ENCODE data around the gene EGLN2.
A peak's percentile ranks its signal among the peaks of the same experiment; 100 is the strongest.
"Not testable (repeated sequence)": the region's sequence is repeated elsewhere in the genome, so short reads cannot be mapped to it uniquely, and the experiment has no call there.

EGLN2 gene

GRCh38 chr19:40802300-40803169 is 3.5 kb downstream of the EGLN2 start:
- no peak for FAIRE-seq

GRCh38 chr19:40803170-40803856 is 4.3 kb downstream of the EGLN2 start:
- no peak for FAIRE-seq

- FAIRE-seq, result no peak
These were observed 5.1 kb downstream of the EGLN2 start for GRCh38 chr19:40803857-40804782.

DNA sequence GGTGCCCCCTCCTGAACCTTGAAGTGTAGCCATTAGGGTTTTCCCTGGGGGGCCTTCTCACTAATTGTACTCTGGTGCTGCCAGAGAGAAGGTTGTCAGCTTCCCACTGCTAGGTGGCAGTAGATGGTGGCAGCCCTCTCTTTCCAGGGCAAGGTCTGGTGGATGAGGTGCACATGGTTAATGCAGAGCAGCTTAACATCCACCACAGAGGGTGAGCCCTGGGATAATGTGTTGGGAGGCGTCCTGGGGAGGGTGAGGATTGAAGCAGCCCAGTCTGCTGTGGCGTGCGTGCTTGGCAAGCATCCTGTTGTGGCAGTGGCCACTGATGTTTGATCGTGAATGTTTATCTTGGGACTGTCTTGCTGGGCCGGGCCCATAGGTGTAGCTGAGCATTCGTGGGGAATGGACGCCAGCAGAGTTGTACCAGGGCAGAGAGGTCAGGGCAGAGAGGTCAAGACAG is 5.8 kb downstream of the EGLN2 start:
- no peak for FAIRE-seq

DNA sequence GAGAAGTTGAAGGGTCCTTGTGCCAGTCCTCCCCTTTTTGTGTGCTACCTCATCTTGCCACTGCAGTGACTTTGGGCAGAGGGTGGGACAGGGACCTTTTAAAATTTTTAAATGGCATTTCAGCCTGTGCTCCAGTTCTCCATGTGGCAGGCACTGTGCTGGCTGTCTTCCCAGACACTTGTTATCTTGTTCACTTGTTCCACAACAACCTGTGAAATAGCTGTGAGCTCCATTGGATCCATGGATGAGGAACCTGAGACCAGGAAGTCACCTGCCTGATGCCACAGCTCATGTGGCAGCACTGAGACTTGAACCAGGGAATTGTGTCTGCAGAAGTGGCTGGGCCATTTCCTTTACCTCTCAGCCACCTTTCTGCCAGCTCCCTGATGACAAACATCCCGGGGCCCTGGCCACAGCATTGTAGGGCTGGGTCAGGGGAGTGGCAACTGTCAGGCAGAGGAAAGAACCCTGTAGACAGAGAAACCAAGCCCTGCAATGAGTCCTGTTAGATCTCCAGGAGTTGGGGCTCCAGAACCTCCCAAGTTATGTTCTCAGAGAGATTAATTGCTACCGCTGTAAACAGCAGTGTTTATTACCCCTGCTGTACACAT is 6.4 kb downstream of the EGLN2 start:
- FAIRE-seq, result no peak

DNA sequence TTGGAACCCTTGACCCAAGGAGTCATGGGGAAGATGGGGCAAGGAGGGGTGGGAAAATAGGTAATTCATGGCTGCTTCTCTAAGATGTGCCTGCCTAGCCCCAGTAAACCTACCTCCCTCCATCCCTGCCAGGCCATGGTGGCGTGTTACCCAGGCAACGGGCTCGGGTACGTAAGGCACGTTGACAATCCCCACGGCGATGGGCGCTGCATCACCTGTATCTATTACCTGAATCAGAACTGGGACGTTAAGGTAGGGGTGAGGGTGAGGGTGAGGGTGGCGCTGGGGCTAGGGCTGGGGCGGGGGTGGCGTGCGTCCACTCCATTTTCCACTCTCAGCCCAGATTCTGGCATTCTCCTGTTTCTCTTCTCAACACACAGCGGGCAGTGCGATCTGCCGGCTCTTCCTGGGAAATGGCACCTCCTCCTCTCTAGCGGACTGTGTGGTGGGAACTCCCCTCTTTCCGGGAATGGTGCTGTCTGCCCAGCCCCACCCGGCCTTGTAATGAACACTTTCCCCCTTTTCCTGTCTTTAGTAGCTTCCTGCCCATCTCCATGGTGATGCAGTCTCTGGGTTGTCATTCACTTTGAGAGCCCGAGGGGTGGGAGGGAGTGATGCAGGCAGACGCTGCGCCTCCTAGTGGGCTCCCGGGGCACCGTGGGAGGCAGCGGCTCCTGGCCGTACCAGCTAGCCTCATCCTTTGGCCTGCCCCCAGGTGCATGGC is 7.6 kb downstream of the EGLN2 start:
- FAIRE-seq, result peak; percentile 30

GRCh38 chr19:40807147-40808020 is 8.4 kb downstream of the EGLN2 start:
- no peak for FAIRE-seq

- no peak for FAIRE-seq
These were observed 9.0 kb downstream of the EGLN2 start for GRCh38 chr19:40808021-40808325.

DNA sequence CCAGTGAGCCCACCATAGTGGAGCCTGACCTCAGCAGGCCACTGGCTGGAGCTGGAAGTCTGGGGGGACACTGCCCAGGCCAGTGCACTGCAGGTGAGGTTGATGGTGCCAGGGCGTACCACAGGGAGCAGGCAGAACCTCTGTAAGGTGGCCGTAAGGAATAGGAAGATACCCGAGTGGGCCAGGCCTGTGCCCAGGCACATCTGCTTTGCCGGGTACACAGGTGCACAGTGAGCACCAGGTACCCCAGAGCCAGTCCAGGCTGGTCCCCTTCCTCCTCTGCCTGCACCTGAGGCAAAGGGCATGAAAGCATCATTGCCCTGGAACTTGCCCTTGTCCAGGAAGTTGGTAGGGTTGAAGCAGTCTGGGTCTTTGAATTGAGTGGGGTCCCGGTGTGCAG is 9.5 kb downstream of the EGLN2 start:
- no peak for FAIRE-seq

DNA sequence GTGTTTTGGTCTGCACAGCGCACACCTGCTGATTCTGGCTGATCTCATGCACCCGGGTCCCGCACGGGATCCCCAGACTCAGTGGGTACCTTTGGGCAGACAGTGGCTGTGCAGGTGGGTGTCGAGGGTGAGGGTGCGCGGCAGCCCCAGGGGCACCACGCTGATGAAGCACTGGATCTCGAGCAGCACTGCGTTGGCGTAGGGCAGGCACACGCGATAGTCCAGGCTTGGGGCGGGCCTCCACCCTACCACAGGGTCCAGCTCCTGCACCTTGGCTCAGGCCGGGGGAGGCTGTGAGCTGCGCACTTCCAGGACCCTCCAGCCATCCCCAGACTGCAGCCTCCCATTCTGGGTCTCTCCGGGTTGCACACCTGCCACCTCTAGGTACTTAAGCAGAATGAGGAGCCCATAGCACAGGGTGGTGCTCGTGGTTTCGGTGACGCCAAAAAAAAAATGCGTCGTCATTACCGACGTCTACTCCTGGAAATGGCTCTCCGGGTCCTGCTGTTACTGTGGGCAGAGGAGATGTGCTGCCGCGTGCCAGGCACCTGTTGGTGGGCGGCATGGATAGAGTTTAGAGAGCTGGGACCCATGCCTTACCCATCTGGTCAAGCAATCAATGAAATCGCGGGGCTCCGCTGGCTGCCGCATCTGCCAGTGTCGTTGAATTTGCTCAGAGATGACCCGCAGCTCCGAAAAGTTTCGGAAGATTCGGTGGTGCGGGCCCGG is 10.5 kb downstream of the EGLN2 start:
- no peak for FAIRE-seq

DNA sequence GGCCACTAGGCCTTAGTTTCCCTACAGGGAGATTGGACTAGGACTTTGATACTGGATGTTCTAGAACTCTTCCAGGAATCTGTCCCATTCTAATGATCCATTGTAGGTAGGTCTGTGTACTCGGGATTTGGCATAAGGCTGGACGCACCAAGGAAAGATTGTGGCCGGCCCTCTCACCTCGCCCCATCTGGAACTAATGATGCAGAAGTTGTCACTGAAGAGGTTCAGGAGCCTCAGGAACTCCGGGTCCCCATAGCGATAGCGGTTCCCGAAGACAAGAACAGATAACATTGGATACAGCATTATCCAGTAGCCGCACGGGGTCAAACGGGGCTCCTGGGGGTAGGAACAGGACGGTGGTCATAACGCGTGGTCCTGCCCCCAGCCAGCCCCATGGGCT is 11.2 kb downstream of the EGLN2 start:
- FAIRE-seq, result no peak

DNA sequence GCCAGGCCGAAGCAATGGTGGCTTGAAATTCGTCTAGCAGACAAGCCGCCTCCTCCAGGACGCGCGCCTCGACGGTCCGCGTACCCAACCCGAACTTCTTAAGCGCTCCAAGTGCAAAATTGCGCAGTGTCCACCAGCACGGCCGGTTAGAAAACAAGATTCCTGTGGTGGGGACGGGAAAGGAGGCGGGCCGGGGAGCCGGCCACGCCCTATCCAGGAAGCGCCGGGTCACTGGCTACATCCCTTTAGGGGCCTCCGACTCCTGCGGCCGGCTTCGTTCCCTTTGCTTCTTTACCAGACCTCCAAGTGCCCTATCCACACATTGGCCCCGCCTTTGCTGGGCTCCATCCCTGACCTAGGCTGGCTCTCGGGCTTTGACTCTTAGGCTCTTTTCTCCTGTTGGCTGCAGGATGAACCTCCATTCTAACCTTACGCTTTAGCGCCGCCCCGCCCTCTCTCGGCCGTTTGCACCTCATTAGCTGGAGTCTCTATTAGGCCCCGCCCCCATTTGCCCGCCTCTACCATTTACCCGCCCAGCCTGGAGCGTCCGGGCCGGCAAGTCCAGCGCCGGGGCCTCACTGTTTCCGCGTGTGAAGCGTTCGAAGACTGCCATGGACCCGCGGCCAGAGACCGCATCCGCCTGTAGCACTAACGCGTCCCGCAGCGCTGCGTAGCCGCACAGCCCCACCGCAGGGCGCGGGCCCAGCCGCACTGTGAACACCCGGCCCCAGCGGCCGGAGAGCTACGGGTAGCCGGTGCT is 11.8 kb downstream of the EGLN2 start:
- FAIRE-seq, result peak; percentile 99

DNA sequence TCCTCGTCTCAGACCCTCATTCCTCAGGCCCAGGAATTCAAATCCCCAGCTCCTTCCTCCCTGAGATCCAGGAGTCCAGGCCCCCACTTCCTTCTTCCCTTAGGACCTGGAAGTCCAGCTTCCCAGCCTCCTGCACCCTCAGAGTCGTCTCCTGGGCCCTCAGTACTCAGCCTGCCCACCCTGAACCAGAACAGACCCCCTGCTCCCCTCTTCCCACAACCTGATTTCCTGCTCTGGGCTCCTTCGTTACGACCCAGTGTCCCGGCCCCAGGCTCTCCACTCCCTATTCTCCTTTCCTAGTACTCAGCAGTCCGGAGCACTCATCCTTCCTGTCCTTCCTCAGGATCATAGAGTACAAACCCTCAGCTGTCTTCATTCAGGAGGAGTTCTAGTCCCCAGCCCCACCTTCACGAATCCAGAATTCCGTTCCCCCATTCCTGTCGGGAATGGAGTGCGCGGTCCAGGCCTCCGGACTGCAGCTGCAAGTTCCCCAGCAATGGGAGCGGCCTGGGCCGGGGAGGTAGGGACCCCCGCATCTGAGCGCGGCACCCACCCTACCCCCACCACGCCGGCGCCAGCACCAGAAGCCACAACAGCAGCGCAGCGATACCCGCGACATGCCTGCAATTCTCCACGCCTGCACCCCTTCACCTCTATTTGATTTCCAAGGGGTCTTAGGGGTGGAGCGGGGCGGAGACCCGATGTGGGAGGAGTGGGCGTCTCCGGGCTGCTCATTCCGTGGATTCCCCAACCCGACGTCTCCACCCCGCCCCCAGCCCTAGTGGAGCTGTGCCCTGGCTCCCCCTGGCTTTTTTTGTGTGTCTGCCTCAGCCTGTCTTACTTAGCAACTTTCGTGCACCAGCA is 12.7 kb downstream of the EGLN2 start:
- no peak for FAIRE-seq

- not testable (repeated sequence) for FAIRE-seq
These were observed 13.6 kb downstream of the EGLN2 start for GRCh38 chr19:40812571-40812970.

DNA sequence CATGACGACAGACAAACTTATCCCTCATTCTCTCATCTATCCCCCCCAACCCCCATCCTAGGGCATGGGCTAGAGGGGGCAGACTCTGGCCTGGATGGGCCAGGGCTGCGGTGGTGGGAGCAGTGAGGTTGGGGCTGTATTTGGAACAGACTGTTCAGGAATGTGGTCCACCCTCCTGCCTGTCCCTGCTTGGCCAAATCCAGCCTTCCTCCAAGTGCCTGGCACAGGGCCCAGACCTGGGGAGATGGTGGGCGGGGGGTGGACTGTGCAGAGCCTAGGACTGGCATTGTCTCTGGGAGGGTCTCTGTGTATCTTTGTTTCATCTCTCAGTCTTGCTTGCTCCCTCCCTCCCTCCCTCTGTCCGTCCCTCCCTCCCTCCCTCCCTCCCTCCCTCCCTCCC is 14.2 kb downstream of the EGLN2 start:
- no peak for FAIRE-seq

GRCh38 chr19:40815223-40815622 is 16.2 kb downstream of the EGLN2 start:
- FAIRE-seq, result no peak

DNA sequence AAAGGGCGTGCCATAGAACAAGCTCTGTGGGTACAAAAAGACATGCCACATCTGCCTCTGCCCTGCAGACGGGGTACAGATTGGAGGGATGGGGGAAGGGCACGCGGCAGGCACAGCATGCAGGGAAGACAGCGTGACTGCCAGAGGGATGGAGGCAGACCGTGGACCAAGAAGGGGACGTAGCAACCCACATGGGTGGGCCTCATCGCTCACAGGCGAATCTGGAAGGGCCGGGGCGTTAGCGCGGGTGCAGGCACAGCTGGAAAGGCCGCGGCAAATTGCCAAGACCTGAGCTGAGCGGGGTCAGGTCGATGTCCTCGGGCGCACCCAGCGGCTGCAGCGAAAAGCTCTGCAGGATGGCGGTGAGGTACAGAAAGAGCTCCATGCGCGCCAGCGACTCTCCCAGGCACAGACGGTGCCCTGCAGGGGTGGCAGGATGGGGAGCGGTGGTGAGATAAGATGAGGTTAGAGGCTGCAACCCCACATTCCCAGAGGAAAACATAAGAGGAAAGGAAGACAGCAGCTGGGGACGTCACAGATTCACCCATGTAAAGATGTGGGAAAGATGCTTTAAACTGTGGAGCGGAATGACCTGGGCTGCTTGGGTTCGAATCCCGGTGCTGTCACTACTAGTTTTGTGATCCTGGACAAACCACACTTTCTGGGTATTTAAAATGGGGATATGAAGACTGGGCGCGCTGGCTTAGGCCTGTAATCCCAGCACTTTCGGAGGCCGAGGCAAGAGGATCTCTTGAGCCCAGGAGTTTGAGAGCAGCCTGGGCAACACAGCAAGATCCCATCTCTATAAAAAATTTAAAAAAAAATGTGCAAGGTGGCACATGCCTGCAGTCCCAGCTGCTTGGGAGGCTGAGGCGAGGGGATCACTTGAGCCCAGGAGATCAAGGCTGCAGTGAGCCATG is 19.7 kb downstream of the EGLN2 start:
- not testable (repeated sequence) for FAIRE-seq

Measured in G401.6 (cell line).